HG03575 (cell line): ENCODE results near the gene KLHDC8A.
"Not testable (repeated sequence)": the region's sequence is repeated elsewhere in the genome, so short reads cannot be mapped to it uniquely, and the experiment has no call there.

Experiments used
- ATAC-seq: cut with Tn5 transposase; IDR thresholded peaks from one replicate; pipeline ENCODE4 v1.9.1; 2021; ENCODE audit not compliant: unreplicated experiment, insufficient number of reproducible peaks, low FRiP score; ENCODE audit errors: extremely low read depth

The KLHDC8A gene

GRCh38 chr1:205373022-205373797, 16.5 kb upstream of the KLHDC8A start:
- ATAC-seq, result no peak

DNA sequence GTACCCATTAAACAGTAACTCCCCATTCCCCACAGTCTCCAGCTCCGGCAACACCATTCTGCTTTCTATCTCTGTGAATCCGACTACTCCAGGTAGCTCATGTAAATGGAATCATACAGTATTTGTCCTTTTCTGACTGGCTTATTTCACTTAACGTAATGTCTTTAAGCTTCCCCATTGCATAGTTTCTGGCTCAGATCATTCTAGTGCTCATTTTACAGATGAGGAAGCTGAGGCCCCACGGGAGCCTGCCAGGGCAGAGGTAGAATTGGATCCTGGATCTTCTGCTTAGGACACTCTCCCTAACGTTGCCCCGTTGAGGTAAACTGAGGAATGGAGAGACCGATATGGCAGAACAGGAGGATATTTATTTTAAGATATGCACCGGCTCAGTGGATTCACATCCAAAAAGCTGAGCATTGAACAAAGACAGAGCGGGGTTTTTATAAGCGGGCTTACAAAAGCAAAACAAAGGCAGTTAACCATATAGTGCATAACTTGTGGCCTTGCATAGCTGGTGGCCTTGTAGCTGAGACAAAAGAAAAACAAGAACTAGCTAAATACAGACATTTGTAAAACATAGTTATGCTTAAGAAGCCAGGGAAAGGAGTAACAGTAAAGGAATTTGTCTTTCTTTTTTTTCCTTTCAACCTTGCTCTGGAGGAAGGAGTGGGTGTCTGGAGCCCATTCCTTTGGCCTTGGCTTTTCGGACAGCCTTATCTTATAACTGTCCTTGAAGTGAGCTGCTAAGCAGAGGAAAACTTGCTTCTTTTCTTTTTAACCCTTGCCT, 15.3 kb upstream of the KLHDC8A start:
- no peak for ATAC-seq

- ATAC-seq, result no peak
Measured at GRCh38 chr1:205370780-205371179, 14.1 kb upstream of the KLHDC8A start.

DNA sequence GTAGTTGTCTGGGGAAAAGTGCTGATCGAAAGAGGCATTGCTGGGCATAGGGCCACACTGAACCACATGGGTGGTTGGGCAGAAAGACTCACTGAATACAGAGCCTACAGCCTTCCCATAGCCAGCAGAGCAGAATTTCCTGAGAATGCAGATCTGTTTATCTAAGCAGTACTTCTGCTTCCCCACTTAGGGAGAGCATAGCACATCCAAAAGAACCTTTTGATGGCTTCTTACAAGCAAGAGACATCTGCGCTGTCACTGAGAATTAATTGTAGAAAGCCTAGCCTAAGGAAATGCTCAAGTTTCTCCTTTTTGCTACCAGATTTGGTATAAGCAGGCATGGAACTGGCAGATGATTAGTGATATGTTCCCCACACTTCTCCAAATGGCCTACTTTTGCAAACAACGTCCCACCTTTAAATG, 13.0 kb upstream of the KLHDC8A start:
- no peak for ATAC-seq

DNA sequence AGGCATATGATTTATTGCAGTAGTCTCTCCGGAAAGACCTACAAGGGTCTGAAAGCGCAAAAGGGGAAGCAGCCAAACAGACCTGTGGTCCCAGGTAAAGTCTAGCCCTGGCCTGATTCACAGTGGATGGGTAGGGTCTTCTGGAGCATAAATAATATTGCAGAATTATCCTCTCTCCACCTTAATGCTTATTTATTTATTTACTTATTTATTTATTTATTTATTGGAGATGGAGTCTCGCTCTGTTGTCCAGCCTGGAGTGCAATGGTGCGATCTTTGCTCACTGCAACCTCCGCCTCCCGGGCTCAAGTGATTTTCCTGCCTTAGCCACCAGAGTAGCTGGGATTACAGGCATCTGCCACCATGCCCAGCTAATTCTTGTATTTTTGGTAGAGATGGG, 11.8 kb upstream of the KLHDC8A start:
- no peak for ATAC-seq

- ATAC-seq, result no peak
Measured at GRCh38 chr1:205365945-205366463, 9.3 kb upstream of the KLHDC8A start.

DNA sequence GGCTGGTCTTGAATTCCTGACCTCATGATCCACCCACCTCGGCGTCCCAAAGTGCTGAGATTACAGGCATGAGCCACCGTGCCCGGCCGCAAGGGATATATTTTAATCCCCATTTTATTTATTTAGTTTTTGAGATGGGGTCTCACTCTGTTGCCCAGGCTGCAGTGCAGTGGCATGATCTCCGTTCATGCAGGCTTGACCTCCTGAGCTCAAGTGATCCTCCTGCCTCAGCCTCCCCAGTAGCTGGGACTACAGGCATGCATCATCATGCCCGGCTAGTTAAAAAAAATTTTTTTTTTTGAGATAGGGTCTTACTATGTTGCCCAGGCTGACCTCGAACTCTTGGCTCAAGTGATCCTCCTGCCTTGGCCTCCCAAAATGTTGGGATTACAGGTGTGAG, 8.4 kb upstream of the KLHDC8A start:
- ATAC-seq, result not testable (repeated sequence)

GRCh38 chr1:205360891-205361290, 4.2 kb upstream of the KLHDC8A start:
- ATAC-seq, result no peak

DNA sequence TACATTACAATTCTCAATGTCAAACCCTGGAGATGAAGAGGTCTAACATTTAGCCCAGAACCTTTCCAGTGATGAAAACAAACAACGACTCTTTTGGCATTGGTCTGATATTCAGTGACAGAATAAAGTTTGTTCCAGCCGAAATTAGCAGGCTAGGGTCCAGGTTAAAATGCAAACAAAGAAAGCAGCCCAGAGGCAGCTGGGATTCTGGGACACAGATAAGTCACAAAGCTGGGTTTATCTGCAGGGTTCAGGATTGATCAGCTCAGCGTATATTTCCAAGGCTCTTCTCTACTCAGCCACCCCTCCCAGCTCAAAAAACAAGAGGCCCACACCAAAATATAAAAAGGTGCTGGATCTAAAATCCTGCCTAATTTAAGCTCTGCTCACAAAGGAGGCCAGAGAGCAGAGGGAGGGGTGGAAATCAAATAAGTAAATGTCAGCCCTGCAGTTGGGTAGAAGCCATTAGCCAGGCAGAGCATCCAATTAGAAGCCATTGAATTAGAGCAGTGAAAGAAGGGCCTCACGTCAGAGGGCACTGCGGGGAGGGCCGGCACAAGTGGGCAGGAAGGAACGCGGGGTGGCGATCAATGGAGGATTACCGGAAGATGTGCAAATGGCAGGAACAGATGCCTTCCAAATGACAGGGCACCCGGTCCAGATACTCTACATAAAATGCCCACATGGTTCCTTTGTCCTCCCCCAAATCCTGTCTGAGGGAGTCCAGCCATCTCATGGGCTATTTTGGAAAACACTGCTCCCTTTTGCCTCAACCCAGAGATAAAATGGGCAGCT, 3.2 kb upstream of the KLHDC8A start:
- no peak for ATAC-seq

DNA sequence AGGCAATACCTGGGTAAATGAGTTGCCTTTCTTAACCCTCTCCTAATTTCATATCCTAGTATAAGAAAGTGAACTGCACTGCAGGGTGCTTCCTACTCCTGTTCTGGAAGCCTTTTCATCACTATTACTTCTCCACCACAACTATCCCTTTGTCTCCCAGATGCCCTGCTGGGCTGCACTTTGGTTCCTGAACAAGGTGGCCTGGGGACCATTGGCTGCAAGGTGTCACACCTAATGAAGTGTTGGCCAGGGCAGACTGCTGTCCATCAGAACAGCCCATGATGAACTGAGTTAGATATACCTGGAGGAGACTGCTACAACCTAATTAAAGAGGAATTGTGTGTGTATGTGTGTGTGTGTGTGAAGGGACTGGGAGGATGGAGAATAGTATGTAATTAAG, 1.9 kb upstream of the KLHDC8A start:
- no peak for ATAC-seq

DNA sequence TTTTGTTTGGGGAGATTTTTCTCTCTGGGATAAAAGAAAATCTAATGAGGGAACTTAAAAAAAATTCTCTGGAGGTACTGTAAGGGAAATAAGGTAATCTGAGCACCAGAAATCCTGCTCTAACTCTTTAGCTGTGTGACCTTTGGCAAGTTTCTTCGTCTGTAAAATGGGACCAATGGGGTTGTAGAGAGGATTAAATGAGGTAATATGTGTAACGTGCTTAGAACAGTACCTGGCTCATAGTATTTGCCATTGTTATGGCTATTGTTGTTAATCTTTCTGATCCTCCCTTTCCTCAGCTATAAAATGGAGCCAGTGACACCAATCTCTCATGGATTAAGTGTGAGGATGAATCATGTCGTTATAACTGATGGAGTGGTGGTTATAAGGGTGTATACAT, 845 bp upstream of the KLHDC8A start:
- ATAC-seq, result no peak

DNA sequence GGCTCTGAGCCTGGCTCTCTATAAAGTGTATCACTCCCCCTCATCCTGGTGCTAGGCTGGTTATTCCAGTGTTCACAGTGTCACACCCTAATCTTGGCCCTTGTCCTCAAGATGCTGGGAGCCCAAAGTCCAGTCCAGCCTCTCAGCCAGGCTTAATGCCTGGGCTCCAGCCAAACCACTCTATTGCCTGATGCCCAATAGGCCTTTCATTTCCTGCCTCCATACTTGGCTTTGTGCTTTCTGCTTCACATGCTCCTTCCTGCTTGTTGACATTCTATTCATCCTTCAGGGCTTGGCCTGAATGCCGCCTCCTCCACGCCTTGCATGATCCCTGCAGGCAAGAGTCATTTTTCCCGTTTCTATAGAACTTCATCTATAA, 1.7 kb downstream of the KLHDC8A start:
- no peak for ATAC-seq

DNA sequence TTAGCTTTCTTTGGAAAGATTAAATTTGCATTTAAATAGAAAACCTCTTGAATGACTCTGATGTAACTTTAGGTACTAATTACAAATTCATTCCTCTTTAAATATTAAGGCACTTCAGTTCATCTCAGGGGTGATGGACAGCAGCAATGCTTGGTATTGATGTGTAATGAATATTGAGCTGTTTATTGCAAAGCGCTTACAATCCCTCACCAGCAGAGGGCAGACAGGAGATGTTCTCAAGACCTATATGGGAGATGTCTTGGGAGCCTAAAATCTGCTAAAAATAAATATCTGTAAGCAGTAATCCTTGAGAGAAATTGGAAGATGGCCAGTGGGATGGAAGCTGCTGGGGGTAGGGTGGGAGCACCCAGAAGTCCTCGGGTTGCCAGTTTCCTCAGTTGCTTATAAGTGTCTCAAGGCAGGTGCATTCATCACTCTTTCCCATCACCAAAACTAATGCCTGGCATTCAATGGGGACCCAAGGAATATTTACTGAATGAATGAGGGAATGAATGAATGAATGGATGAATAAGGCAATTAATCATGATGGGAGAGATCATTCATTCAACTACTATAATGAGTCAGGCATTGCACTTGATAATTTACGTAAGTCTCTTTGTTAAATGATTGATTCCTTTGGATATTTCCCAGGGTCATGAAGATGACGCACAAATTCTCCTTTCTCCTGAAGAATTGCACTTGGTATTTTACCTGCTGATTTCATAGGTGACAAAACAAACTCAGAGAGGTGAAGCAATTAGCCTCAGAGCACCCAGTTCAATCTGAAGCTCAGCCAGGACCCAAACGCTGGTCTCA, 2.3 kb downstream of the KLHDC8A start:
- no peak for ATAC-seq

DNA sequence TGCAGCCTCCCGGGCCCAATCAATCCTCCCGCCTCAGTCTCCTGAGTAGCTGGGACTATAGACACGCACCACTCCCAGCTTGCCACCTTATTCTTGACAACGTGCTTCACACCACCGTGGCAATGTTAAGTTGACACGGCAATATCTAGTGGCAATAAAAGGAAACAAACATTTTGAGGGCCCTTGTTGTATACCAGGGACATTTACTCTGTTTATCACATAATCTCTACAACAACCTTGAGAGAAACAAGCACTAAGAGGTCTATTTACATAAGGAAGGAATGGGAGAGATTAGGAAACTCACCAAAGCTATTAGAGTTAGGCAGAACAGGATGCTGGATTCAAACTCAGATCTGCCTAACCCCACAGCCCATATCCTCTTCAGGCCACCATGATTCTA, 3.1 kb downstream of the KLHDC8A start:
- ATAC-seq, result no peak

DNA sequence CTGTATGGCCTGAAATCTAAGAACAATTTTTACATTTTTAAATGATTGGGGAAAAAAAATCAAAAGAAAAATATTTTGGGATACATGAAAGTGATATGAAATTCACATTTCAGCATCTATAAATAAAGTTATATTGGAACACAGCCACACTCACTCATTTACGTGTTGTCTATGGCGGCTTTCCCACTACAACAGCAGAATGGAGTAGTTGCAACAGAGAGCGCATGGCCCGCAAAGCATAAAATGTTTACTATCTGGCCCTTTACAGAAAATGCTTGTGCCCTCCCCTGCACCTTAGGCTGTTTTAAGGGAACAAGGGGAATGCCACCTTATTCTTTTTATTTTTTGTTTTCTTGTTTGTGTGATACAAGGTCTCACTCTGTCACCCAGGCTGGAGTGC, 3.5 kb downstream of the KLHDC8A start:
- ATAC-seq, result no peak

- ATAC-seq, result no peak
Measured at GRCh38 chr1:205351984-205352713, 4.6 kb downstream of the KLHDC8A start.

DNA sequence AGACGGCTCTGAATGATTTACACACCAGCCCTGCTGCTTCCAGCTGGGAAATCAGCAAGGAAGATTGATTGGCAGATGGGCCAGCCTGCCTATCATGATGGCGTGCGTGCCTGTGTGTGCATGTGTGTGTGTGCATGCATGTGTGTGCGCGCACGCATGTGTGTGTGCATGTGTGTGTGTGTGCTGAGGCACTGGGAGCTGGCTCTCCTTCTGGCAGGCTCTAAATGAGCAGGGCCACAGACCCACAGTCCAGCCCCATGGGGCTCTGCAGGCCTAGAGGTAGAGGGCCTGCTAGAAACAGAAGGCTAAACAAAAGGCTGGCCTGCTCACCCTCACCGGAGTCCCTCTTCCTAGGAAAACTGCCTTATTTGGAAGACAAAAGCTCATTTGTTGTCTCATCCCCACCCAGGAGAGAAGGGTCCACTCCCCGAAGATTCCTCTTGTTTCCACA, 6.0 kb downstream of the KLHDC8A start:
- ATAC-seq, result no peak

DNA sequence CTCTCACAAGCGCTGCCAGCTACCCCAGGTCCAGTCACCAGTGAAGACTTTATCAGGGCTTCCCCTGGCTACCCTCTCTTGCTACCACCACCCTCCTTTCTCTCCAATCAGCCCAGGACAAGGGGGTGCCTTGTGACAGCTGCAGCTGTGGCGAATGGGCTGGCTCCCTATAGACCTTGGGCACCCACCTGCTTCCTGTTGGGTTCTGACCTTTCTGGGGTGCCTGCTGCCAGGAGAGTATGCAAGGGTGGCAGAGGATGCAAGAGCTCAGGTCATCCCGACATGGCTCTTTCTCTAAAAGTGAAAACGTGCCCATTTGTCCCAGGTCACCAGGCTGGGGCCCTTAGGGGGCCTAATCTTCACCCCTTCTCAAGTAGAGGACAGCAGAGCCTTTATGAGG, 6.6 kb downstream of the KLHDC8A start:
- no peak for ATAC-seq
